Spinal cord (tissue), 10 donors: ENCODE results near the gene PRH2. TPM values are rescaled to one million over a fixed set of nuclear protein-coding genes. Genes with fewer than 3 reads are reported as not detected.

Source experiments
- DNase-seq, 6 donors: peaks; one replicate each; pipeline versions ENCODE4 v3.0.0 to v3.0.0-alpha.2; 2013 to 2015; ENCODE audit warnings: low spot score in 6 of 6, low read depth in 4 of 6
- H3K27ac ChIP-seq: one replicate; pipeline ENCODE4 v1.5.1; 2013; ENCODE audit warnings: low read depth, low read length, control low read depth
- H3K27me3 ChIP-seq: one replicate; pipeline ENCODE4 v1.6.1; 2013; ENCODE audit warnings: low read length; ENCODE audit not compliant: control insufficient read depth, insufficient read depth
- H3K36me3 ChIP-seq: one replicate; pipeline ENCODE4 v1.6.1; 2013; ENCODE audit warnings: low read length; ENCODE audit not compliant: control insufficient read depth, insufficient read depth
- H3K4me1 ChIP-seq: one replicate; pipeline ENCODE4 v1.6.1; 2013; ENCODE audit warnings: low read length; ENCODE audit not compliant: control insufficient read depth, insufficient read depth
- H3K4me3 ChIP-seq: one replicate; pipeline ENCODE4 v1.5.1; 2013; ENCODE audit warnings: low read depth, low read length, control low read depth
- H3K9me3 ChIP-seq: one replicate; pipeline ENCODE4 v1.6.1; 2013; ENCODE audit warnings: low read length; ENCODE audit not compliant: control insufficient read depth, insufficient read depth
- WGBS: methylation state at CpG from one replicate; pipeline ENCODE4 v1.1.5; 2013; ENCODE audit warnings: missing lambda C conversion rate; ENCODE audit not compliant: insufficient coverage; 5-methylcytosine and 5-hydroxymethylcytosine counted together
- polyA plus RNA-seq, 2 donors: library from polyadenylated mRNA; unstranded; fragments of 120-200 nt; gene quantifications; one replicate each; pipeline ENCODE4 v1.2.1, GENCODE V29; 2013; ENCODE audit not compliant: insufficient read length in 2 of 2
- total RNA-seq, 2 donors: library from RNA; depleted of rRNA in 1 of 2; stranded (reverse); fragments of 120-200 nt in 1 of 2; fragments of >200 nt in 1 of 2; gene quantifications; one replicate each; pipeline versions ENCODE4 v1.2.3 to v1.2.4, GENCODE V29; 2013 to 2014
- donor health status: healthy.

Gene PRH2
- total and polyA plus RNA-seq, 4 donors, result 0.88 TPM; not detected in 3

- Histone ChIP-seq H3K27me3 (no peaks in the 10 kb centered on the region), H3K27ac (no peak overlapping the region)
- WGBS, result no CpG with 5 or more reads among the region's 8 CpGs
Measured at GRCh38 chr12:10910380-10910779, 18.7 kb upstream of the PRH2 start.

DNA sequence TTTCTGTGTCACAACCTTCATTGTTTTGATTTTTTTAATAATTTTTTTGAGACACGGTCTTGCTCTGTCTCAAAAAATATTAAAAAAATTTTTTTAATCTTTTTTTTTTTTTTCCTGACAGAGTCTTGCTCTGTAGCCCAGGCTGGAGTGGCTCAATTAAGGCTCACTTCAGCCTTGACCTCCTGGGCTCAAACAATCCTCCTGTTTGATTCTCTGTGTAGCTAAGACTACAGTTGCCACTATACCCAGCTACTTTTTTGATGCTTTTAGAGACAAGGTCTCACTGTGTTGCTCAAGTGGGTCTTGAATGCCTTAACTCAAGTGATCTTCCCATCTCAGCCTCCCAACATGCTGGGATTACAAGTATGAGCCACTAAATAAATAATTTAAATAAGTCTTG is 9.2 kb upstream of the PRH2 start:
- H3K27ac ChIP-seq, result no peak overlapping the region
- H3K9me3 ChIP-seq, result no peaks in the 10 kb centered on the region
- WGBS, result no CpG with 5 or more reads among the region's 1 CpG
- no peaks in the 10 kb centered on the region for H3K27me3 ChIP-seq
- no peak for DNase-seq
- H3K4me3 ChIP-seq, result no peak overlapping the region
- H3K36me3 ChIP-seq, result no peaks in the 10 kb centered on the region
- no peaks in the 10 kb centered on the region for H3K4me1 ChIP-seq

More at GRCh38 chr12:10910380-10910779, 18.7 kb upstream of the PRH2 start:
- no peak for DNase-seq
- Histone ChIP-seq H3K36me3 (no peaks in the 10 kb centered on the region), H3K9me3 (no peaks in the 10 kb centered on the region), H3K4me1 (no peaks in the 10 kb centered on the region), H3K4me3 (no peak overlapping the region)

DNA sequence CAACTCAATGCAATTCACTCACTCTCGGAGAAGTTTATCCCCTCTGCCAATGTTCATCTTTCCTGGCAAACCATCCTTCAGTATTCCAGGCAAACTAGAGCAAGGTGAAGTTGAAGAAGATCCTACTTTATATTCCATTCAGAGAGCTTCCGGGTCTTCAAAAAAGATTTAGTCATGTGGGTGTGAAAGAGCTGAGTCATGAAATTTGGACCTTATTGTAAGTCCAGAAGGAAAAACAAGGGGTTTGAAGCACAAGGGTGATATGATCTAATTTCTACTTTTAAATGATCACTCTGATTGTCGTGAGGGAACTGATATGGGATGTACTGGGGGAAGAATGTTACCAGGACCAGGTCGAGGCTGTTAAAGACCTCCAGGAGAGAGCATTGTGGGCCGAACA is 2.8 kb upstream of the PRH2 start:
- Histone ChIP-seq H3K27ac (no peak overlapping the region), H3K36me3 (no peaks in the 10 kb centered on the region), H3K27me3 (no peaks in the 10 kb centered on the region), H3K4me3 (no peak overlapping the region), H3K4me1 (no peaks in the 10 kb centered on the region), H3K9me3 (no peaks in the 10 kb centered on the region)
- no peak for DNase-seq
- WGBS, result 98% methylated on average over 3 of the region's 5 CpGs

- H3K36me3 ChIP-seq, result no peaks in the 10 kb centered on the region
- no peak for DNase-seq
- H3K4me3 ChIP-seq, result no peak overlapping the region
- no peak overlapping the region for H3K27ac ChIP-seq
- no peaks in the 10 kb centered on the region for H3K4me1 ChIP-seq
- no peaks in the 10 kb centered on the region for H3K9me3 ChIP-seq
- no CpG with 5 or more reads among the region's 1 CpG for WGBS
- H3K27me3 ChIP-seq, result no peaks in the 10 kb centered on the region
Measured at GRCh38 chr12:10936506-10936905, 7.5 kb downstream of the PRH2 start.

DNA sequence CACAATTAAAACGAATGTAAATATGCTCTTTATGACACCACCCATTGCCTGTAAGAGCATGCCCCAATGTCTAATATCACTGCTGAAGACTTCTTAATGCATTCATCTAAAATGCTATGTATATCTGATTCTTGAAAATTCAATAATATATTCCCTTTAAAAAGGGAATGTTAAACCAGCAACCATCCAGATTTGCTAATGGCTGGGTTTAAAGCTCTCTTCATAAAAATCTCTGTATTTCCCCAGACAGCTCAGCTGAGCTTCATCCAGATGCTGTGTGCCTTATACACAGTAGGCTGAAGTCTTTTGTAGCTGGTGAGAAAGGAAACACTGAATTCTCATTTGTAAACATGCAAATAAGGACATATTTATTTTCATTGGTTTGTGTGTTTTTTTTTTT is 10.1 kb downstream of the PRH2 start, which contains the start of gene TAS2R14:
Gene TAS2R14, minus strand, starts transcription at position 101 of the 400 bp plus-strand sequence. Its CDS starts 56 bp downstream, at position 45.
- no peak for DNase-seq
- no CpG with 5 or more reads among the region's 1 CpG for WGBS
- Histone ChIP-seq H3K4me3 (no peak within 1 kb of the TSS), H3K27ac (no peak within 1 kb of the TSS), H3K27me3 (no peaks in the 10 kb centered on the region), H3K4me1 (no peaks in the 10 kb centered on the region), H3K36me3 (no peaks in the 10 kb centered on the region), H3K9me3 (no peaks in the 10 kb centered on the region)

DNA sequence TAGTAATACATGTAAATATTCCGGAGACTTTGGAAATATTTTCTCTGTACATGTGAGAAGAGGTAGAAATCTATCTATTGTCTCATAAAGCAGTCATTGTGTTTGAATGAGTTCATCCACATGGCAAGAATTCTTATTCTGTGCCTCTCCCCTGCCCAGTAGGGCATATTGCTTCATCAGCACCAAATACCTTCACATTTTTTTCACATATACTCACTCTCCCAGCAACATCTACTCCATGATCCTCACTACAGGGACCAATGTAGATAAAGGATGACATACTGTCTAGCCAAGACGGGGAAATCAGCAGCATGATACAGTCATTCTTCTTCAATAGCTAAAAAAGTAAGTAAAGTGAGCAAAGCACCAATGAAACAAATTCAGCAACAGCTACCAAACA is 11.4 kb downstream of the PRH2 start:
- no CpG with 5 or more reads among the region's 2 CpGs for WGBS
- Histone ChIP-seq H3K4me1 (no peaks in the 10 kb centered on the region), H3K36me3 (no peaks in the 10 kb centered on the region), H3K27me3 (no peaks in the 10 kb centered on the region), H3K27ac (no peak overlapping the region), H3K4me3 (no peak overlapping the region), H3K9me3 (no peaks in the 10 kb centered on the region)
- no peak for DNase-seq

GRCh38 chr12:10941369-10941768 is 12.3 kb downstream of the PRH2 start:
- Histone ChIP-seq H3K27me3 (no peaks in the 10 kb centered on the region), H3K9me3 (no peaks in the 10 kb centered on the region), H3K27ac (no peak overlapping the region), H3K4me3 (no peak overlapping the region), H3K4me1 (no peaks in the 10 kb centered on the region), H3K36me3 (no peaks in the 10 kb centered on the region)
- DNase-seq, result no peak

DNA sequence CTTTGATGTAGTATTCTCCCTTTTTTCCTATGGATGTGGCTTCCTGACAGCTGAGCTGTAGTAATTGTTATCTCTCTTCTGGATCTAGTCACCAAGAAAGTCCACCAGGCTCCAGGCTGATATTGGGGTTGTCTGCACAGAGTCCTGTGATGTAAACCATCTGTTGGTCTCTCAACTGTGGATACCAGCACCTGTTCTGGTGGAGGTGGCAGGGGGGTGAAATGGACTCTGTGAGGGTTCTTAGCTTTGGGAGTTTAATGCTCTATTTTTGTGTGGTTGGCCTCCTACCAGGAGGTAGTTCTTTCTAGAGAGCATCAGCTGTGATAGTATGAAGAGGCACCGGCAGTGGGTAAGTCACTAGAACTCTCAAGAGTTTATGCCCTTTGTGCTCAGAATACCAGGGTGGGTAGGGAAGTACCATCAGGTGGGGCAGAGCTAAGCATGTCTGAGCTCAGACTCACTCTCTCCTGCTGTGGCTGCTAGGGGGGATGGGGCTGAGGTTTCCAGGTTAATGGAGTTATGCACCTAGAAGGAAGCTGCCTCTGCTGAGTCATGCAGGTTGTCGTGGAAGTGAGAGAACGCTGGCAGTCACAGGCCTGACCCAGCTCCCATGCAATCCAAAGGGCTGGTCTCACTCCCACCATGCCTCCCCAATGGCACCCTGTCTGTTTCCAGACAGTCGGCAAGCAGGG is 13.0 kb downstream of the PRH2 start:
- H3K9me3 ChIP-seq, result peaks cover 2% of the 10 kb centered on the region
- H3K4me1 ChIP-seq, result no peaks in the 10 kb centered on the region
- H3K36me3 ChIP-seq, result no peaks in the 10 kb centered on the region
- 96% methylated on average over 2 of the region's 4 CpGs for WGBS
- no peak for DNase-seq
- no peaks in the 10 kb centered on the region for H3K27me3 ChIP-seq
- no peak overlapping the region for H3K4me3 ChIP-seq
- H3K27ac ChIP-seq, result no peak overlapping the region

- H3K9me3 ChIP-seq, result peaks cover 4% of the 10 kb centered on the region
- WGBS, result 100% methylated on average over 1 of the region's 2 CpGs
- H3K4me1 ChIP-seq, result no peaks in the 10 kb centered on the region
Measured at GRCh38 chr12:10943167-10943566, 14.1 kb downstream of the PRH2 start.

GRCh38 chr12:10952645-10953044 is 23.6 kb downstream of the PRH2 start:
- Histone ChIP-seq H3K4me1 (no peaks in the 10 kb centered on the region), H3K4me3 (no peak overlapping the region), H3K36me3 (no peaks in the 10 kb centered on the region), H3K27me3 (no peaks in the 10 kb centered on the region), H3K9me3 (peaks cover 10% of the 10 kb centered on the region), H3K27ac (no peak overlapping the region)
- DNase-seq, result no peak
- 92% methylated on average over 4 of the region's 4 CpGs for WGBS

More at GRCh38 chr12:10943167-10943566, 14.1 kb downstream of the PRH2 start:
- Histone ChIP-seq H3K27ac (no peak overlapping the region), H3K36me3 (no peaks in the 10 kb centered on the region), H3K4me3 (no peak overlapping the region), H3K27me3 (no peaks in the 10 kb centered on the region)
- no peak for DNase-seq
